Measurements from ENCODE around the gene METTL3.
A peak's percentile ranks its signal among the peaks of the same experiment; 100 is the strongest.

The METTL3 gene

GRCh38 chr14:21520767-21521166 is 9.6 kb upstream of the METTL3 start:
- TF ChIP-seq POLR2A (IDR thresholded peaks at IDR 0.05; ENCODE audit: low read length) (no peak), GATA1 (IDR thresholded peaks at IDR 0.05; ENCODE audit: low read depth, low read length) (no peak)
- no peak for DNase-seq

GRCh38 chr14:21518725-21519124 is 7.6 kb upstream of the METTL3 start:
- DNase-seq: no peak
- no peak for TF ChIP-seq GATA1 (IDR thresholded peaks at IDR 0.05; ENCODE audit: low read depth, low read length)

GRCh38 chr14:21514341-21514740 is 3.2 kb upstream of the METTL3 start:
- TF ChIP-seq POLR2A (IDR thresholded peaks at IDR 0.05; ENCODE audit: low read length): no peak
- no peak for TF ChIP-seq GATA1 (IDR thresholded peaks at IDR 0.05; ENCODE audit: low read depth, low read length)
- DNase-seq: no peak

GRCh38 chr14:21509432-21510143 is 1.6 kb downstream of the METTL3 start:
- TF ChIP-seq GATA1 (IDR thresholded peaks at IDR 0.05; ENCODE audit: low read depth, low read length): no peak
- no peak for TF ChIP-seq POLR2A (IDR thresholded peaks at IDR 0.05; ENCODE audit: low read length)
- no peak for DNase-seq

- TF ChIP-seq POLR2A (IDR thresholded peaks at IDR 0.05; ENCODE audit: low read length) (no peak), GATA1 (IDR thresholded peaks at IDR 0.05; ENCODE audit: low read depth, low read length) (no peak)
- DNase-seq: no peak
These were observed 4.6 kb downstream of the METTL3 start for GRCh38 chr14:21506557-21506956.

GRCh38 chr14:21505012-21505553 is 6.1 kb downstream of the METTL3 start:
- peak; percentile 11 to 21 for DNase-seq
- no peak for TF ChIP-seq GATA1 (IDR thresholded peaks at IDR 0.05; ENCODE audit: low read depth, low read length)
- TF ChIP-seq POLR2A (IDR thresholded peaks at IDR 0.05; ENCODE audit: low read length): no peak

GRCh38 chr14:21503376-21503775 is 7.8 kb downstream of the METTL3 start:
- no peak for TF ChIP-seq GATA1 (IDR thresholded peaks at IDR 0.05; ENCODE audit: low read depth, low read length)
- TF ChIP-seq POLR2A (IDR thresholded peaks at IDR 0.05; ENCODE audit: low read length): no peak
- no peak for DNase-seq

GRCh38 chr14:21501568-21501967 is 9.6 kb downstream of the METTL3 start:
- TF ChIP-seq POLR2A (IDR thresholded peaks at IDR 0.05; ENCODE audit: low read length) (no peak), GATA1 (IDR thresholded peaks at IDR 0.05; ENCODE audit: low read depth, low read length) (no peak)
- no peak for DNase-seq

GRCh38 chr14:21498540-21499526 is 12.3 kb downstream of the METTL3 start:
- DNase-seq: peak; percentile 60 to 69
- no peak for TF ChIP-seq POLR2A (IDR thresholded peaks at IDR 0.05; ENCODE audit: low read length)
- no peak for TF ChIP-seq GATA1 (IDR thresholded peaks at IDR 0.05; ENCODE audit: low read depth, low read length)

- DNase-seq: no peak
- TF ChIP-seq GATA1 (IDR thresholded peaks at IDR 0.05; ENCODE audit: low read depth, low read length): no peak
- no peak for TF ChIP-seq POLR2A (IDR thresholded peaks at IDR 0.05; ENCODE audit: low read length)
These were observed 14.7 kb downstream of the METTL3 start for GRCh38 chr14:21496453-21496852.

GRCh38 chr14:21494902-21495762 is 16.0 kb downstream of the METTL3 start:
- no peak for TF ChIP-seq POLR2A (IDR thresholded peaks at IDR 0.05; ENCODE audit: low read length)
- TF ChIP-seq GATA1 (IDR thresholded peaks at IDR 0.05; ENCODE audit: low read depth, low read length): no peak
- DNase-seq: peak in 1 of 2 experiments; percentile 33

GRCh38 chr14:21486640-21487087 is 24.5 kb downstream of the METTL3 start:
- DNase-seq: no peak
- no peak for TF ChIP-seq POLR2A (IDR thresholded peaks at IDR 0.05; ENCODE audit: low read length)
- TF ChIP-seq GATA1 (IDR thresholded peaks at IDR 0.05; ENCODE audit: low read depth, low read length): no peak
